ENCODE results near the gene CD44.
A peak's percentile ranks its signal among the peaks of the same experiment; 100 is the strongest.

The CD44 gene

GRCh38 chr11:35112056-35112845 lies 26.7 kb upstream of the CD44 start:
- DNase-seq: no peak

- DNase-seq: no peak
Observed at GRCh38 chr11:35112846-35113105, 26.2 kb upstream of the CD44 start.

DNA sequence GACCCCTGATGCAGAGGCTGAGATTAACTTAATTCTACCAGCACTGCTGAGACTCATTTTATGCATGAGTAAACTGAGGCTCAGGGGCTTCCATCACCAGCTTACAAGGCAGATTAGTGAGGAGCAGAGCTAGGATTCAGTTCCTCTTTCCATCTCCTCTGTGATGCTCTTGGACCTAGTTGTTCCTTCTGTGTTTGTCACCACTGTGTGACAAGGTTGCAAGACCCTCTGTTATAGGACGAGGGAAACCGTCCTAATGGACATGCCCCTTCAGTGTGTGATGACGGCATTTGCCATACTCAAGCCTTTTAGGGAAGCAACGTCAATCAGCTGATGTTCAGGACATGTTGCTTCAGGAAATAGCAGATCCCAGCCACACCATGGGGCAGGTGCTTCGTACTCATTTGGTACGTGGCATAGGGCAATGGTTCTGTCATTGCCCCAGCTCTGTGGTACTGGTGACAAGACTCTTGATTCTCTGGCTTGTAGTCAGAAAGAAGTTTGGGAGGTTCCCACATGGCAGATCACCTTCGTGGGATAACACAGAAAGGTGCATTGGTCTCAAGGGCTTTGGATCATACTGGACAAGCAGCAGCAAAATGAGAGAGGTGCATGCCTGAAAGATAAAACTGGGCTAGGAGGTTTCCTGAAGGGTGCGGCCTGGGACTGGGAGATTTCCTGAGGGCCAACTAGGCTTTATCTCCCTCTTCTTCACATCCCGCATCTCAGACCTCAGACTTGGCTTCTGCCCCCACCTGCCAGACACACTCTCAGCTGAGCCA lies 23.9 kb upstream of the CD44 start:
- DNase-seq: no peak

GRCh38 chr11:35115688-35116030 lies 23.3 kb upstream of the CD44 start:
- no peak for DNase-seq

DNA sequence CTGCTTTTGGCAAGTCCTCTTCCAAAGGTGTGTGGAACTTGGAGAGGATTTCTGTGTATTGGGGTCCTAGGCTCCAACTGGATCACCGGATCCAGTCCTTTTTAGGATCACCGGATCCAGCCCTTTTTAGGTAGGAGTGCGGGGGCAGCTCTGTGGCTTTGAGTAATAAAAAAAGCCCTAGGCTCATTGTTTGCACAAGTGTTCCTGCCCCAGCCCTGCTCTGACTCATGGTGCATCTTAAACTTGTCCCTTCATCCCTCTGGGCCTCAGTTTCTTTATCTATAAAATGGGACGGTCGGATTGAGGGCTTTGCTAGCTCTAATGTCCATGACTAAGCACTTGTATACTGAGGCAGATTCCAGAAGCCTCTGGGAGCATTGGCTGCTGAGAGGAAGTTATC lies 22.7 kb upstream of the CD44 start:
- no peak for DNase-seq

DNA sequence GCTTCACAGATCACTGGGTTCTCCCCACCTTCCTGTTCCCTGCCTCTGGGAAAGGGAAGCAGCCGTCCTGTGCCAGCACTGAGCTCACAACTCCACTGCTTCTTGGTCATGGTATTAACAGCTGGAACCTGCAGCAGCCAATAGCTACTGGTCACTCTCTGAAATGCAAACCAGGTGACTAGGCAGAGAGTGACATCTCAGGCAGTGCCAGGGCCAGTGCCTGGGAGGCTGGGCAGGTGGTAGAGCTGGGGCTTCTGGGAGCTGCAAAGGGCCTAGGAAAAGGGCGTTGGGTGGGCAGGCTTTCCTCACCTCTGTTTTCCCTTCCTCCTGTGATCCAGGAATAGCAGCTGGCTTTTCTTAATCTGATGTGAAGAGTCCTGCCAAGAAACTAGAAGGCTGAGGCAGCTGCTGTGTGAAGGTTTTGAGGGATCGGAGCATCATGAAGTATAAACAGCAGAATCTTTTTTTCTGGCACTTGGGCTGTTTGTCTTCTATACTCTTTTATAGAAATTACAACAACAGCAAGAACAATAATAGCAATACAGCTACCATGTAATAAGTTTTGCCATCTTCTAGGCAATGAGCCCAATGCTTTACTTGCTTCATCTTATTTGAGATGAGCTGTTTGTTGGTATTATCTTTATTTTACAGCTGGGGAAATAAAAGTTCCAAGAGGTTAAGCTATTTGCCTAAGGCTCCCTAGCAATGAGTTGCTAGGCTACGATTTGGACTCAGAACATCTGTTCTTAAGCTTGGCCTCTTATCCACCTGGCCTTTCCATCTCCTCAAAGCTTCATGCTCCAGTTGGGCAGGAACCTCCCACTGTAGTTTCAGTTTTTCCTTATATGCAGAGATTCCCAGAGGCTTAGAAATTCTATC lies 22.0 kb upstream of the CD44 start:
- DNase-seq: no peak

DNA sequence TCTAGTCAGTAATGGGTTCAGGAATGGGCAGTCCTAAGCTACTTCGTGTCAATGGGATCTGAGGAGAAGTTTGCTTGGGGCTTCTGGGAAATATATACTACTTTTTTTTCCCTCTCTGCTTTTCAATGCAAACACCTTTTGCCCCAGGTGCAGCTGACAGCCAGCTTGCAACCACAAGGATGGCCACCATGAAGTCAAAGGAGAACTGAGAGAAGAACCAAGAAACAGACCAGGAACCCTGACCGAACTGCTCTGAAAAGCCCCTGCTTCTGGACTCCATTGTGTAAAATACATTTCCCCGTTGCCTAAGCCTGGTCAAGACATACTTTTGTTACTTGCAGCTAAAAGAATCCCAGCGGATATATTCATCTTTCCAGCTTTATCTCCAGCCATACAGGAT lies 20.1 kb upstream of the CD44 start:
- DNase-seq: no peak

DNA sequence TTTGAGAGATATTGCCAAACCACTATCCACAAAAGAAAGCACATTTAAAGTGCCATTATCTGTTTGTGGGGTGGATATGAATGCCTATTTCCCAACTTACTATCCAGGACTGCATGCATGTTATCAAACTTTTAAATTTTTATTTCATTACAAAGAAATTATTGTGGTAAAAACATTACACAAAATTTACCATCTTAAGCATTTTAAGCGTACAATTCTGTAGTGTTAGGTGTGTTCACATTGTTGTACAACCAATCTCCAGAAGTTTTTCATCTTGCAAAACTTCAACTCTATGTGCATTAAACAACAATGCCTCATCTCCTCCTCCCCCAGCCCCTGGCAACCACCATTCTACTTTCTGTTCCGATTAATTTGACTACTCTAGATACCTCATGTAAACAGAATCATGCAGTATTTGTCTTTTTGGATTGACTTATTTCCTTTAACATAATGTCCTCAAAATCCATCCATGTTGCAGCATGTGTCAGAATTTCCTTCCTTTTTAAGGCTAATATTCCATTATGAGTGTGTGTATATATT lies 17.6 kb upstream of the CD44 start:
- DNase-seq: peak; percentile 21

DNA sequence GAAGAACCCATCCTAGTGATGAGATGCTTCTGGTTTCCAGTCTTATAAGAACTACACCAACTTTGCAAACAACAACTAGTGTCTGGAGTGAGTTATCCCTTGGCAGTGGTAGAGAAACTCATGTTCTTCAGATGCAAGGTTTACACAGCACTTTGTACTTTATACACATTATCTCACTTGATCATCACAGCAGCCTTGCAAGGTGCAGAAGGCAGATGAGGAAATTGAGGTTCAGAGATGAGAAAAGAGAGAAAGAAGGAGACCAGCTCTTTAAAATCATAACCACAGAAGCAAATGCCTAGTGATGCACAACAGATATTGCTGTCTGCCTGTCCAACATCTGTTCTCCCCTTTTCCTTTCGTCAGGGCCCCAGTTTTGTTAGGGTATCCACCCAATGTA lies 16.7 kb upstream of the CD44 start:
- DNase-seq: no peak

DNA sequence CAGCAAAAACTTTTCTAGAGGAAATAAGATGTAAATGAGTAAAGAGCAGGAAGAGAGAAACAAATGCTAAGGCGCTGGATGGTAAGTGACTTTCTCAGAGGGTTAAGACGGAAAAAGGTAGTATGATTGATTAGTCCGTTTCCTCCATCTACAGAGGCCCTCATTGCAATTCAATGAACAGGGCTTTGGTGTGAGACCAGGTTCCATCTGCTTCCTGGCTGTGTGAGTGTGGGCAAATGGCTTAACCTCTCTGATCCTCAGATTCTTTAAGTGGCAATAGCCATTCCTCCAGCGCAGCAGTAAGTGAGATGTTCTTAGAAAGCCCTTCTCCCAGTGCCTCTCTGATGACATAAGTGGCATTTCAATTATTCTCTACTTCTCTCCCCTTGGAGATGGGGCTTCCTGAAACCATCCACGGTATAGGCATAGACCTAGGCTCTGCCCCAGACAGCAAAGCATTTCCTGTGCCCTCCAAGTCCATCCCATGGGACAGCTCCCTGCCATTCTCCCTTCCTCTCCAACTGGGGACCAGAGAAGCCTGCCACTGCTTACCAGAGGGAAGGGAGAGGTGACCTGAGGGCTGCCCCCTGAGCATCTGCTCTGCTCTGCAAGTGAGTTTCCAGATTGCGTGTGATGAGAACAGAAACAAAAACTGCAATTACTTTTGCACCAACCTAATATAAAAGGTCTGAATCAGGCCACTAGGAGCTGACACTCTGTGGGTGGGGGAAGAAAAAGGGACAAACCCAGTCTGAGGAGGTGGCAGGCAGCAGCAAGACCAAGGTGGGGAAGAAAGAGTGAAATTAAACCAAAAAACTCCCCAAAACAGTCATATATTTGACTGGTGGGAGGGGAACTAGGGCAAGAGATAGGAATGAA lies 12.7 kb upstream of the CD44 start:
- peak; percentile 52 for DNase-seq

DNA sequence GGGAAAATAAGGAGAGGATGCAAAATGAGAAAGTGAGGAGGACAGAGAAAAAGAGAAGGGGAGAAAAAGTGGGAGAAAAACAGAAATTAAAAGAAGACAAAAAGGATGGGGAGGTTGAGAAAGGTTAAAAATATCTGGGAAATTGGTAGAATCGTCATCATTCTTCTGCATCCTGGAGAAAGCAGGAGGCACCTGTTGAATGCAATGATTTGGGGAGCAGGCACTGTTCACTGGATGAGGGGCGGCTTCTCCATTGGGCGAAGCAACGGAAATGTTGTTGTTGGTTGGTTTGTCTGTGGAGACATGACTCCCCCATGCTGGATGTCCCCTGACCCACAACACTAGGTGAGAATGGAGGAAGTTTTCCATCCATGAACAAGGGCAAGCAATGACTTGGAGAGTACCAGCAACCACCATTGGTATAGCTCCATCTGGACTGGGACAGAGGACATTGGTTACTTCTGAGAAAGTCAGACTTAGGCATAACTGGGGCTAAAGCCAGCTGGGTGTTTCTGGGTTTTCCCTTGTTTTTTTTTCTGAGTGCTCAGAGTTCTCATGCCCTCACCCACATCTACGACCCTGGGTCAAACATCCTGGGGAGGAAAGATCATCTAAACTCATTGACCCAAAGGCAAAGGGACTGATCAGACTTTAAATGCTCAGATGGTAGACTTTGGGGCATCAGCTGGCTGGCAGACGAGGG lies 11.9 kb upstream of the CD44 start:
- no peak for DNase-seq

- no peak for DNase-seq
Observed at GRCh38 chr11:35127619-35128018, 11.4 kb upstream of the CD44 start.

DNA sequence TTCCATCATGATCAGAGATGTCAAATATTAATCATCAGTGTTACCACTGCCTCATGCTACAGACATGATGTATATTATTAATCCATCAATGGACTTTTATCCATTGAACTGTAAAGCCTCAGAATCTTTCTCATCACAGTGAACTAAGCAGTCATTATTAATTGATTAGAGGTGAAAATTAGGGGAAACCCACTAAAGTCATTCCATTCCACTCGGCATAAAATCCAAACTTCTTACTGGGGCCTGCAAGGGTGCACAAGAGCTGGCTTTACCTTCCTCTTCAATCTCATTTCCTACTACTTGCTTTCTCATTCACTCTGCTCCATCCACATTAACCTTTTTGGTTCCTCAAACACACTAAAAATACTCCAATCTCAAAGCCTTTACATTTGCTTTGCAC lies 7.9 kb upstream of the CD44 start:
- DNase-seq: no peak

GRCh38 chr11:35131886-35132285 lies 7.1 kb upstream of the CD44 start:
- DNase-seq: no peak

- DNase-seq: no peak
Observed at GRCh38 chr11:35133656-35134055, 5.3 kb upstream of the CD44 start.

DNA sequence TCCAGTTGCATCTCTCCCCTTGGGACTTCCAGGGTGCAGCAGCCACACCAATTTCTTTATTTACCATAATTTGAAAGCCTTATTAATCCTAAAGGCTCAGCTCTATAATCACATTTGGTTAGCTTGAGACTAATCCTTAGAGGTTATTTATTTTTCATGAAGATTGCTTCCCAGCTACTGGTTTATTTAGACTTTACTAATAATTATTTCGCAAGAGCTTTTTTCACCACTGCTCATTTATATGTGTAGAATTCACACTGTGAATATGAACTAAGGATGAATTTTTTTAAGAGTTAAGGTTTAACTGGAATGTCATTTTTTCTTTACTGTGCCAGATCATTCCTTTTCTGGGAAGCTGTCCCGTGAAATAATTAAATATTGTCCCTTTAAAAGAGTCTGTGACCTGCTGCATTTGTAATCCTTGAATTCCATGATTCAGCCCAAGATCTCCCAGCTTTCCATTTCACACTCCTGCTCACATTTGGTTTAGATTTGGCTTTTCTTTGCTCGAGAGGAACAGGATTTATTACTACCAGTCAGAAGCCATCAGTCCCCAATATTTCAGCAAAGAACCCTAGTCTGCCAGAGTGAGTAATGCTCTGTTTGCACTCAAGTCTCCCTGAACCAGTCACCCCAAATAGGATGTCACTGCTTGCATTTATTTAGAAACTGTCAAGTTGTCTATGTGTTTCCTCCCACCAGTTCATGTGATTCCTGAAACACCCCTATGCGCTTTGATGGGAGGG lies 4.4 kb upstream of the CD44 start:
- DNase-seq: no peak

DNA sequence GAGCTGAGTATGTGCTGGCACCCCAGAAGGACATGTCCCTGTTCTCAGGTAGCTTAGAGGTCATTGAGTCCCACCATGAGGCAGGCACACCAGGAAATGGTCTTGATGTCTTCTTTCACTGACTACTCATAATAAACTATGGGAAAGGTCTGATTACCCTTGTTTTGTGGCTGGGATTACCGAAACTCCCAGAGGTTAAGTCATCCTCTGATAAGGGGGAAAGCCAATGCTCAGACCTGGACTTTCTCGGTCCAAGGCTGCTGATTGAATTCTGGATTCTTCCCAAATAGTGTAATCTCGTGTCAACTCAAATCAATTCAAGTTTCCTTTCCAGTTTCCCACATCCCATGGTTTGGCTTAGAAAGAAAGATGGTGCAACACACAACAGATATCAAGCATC lies 3.7 kb upstream of the CD44 start:
- DNase-seq: no peak

DNA sequence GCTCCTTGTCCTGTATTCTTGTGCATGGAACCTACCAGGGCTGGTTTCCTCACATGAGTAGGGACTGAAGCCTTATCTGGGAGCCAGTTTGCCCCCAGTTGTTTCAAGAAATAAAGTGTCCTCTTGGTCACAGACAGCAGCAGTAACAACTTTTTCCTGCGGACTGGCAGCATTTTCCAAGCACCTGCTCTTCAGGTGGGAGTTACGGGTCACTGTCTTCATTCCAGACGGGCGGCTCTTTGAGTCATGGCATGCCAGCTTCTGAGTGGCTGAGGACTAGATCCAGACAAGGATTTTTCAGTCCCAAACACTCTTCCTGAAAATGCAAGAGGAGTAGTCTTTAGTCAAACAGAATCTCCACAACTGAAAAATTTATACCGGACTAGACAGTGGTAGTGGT lies 2.7 kb upstream of the CD44 start:
- no peak for DNase-seq

- no peak for DNase-seq
Observed at GRCh38 chr11:35138058-35138457, 913 bp upstream of the CD44 start.

DNA sequence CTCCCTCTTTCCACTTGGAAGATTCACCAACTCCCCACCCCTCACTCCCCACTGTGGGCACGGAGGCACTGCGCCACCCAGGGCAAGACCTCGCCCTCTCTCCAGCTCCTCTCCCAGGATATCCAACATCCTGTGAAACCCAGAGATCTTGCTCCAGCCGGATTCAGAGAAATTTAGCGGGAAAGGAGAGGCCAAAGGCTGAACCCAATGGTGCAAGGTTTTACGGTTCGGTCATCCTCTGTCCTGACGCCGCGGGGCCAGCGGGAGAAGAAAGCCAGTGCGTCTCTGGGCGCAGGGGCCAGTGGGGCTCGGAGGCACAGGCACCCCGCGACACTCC lies 397 bp upstream of the CD44 start:
- no peak for DNase-seq

- no peak for DNase-seq
Observed at GRCh38 chr11:35139722-35140282, 831 bp downstream of the CD44 start.

All from stimulated activated CD4-positive, alpha-beta T cell treated with anti-CD3 and anti-CD28 coated beads, Interleukin-4, amount 100 ng/mL, for 1 hour (primary cell).